ENCODE results near the gene TRAPPC4. TPM values are rescaled to one million over a fixed set of nuclear protein-coding genes. Genes with fewer than 3 reads are reported as not detected.

Gene TRAPPC4
- polyA plus RNA-seq, 1 of the 3 experiments (the other 2 are of a cell fraction) = 368 TPM

DNA sequence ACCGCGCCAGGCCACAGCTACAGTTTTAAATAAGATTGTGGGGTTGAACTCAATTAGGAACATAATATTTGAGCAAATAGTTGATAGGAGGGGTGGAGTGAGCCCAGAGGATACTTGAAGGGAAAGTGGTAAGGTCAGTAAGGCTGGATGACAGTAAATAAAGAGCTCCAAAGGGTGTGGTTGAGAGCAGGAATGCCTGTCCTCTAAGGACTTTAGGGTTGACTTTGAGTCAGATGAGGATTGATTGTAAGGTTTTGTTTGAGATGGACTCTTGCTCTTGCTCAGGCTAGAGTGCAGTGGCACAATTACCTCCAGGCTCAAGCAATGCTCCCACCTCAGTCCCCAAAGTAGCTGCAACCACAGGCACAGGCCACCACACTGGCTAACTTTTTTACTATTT, 44.6 kb upstream of the TRAPPC4 start:
- POLR2A ChIA-PET = no interaction called here
- DNase-seq = no peak

More for the DNA sequence above, 44.6 kb upstream of the TRAPPC4 start:
- no peak overlapping the region for H3K27ac ChIP-seq (ENCODE audit: low read depth in 2 of 2, low read length in 1 of 2)
- H3K4me3 ChIP-seq (ENCODE audit: low read depth in 2 of 2, low read length in 1 of 2) = no peak overlapping the region
- no peaks in the 10 kb centered on the region for H3K9me2 ChIP-seq
- no peaks in the 10 kb centered on the region for H3K4me1 ChIP-seq (ENCODE audit: control insufficient read depth in 1 of 2, insufficient read depth in 2 of 2, low read depth in 1 of 2, low read length in 1 of 2)
- H3K27me3 ChIP-seq (ENCODE audit: insufficient read depth) = no peaks in the 10 kb centered on the region; the same call in 1 of the 2 replicates
- WGBS (ENCODE audit: low lambda C conversion rate) = 94% methylated on average over 2 of the region's 2 CpGs
- no peaks in the 10 kb centered on the region for H3K79me2 ChIP-seq (ENCODE audit: insufficient read depth)
- no peaks in the 10 kb centered on the region for H4K20me1 ChIP-seq (ENCODE audit: insufficient read depth)
- no peaks in the 10 kb centered on the region for H3K36me3 ChIP-seq (replicated peaks in 1 of 2; ENCODE audit: control insufficient read depth in 1 of 2, insufficient read depth in 2 of 2, low read length in 1 of 2)
- no peaks in the 10 kb centered on the region for H3K9me3 ChIP-seq
- H2AFZ ChIP-seq (ENCODE audit: low read depth) = no peak overlapping the region
- H3K9ac ChIP-seq = no peak overlapping the region
- TF ChIP-seq, protein P1, sequence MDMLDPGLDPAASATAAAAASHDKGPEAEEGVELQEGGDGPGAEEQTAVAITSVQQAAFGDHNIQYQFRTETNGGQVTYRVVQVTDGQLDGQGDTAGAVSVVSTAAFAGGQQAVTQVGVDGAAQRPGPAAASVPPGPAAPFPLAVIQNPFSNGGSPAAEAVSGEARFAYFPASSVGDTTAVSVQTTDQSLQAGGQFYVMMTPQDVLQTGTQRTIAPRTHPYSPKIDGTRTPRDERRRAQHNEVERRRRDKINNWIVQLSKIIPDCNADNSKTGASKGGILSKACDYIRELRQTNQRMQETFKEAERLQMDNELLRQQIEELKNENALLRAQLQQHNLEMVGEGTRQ (IDR thresholded peaks at IDR 0.05; ENCODE audit: borderline replicate concordance, low read depth, low read length) = no peak
- no peak for TF ChIP-seq MEF2A (IDR thresholded peaks at IDR 0.05; ENCODE audit: borderline replicate concordance, low read depth)
- TF ChIP-seq, protein P2, sequence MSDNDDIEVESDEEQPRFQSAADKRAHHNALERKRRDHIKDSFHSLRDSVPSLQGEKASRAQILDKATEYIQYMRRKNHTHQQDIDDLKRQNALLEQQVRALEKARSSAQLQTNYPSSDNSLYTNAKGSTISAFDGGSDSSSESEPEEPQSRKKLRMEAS (IDR thresholded peaks at IDR 0.05; ENCODE audit: low read depth) = no peak
- TF ChIP-seq EP300 (IDR thresholded peaks at IDR 0.05; ENCODE audit: borderline replicate concordance in 1 of 2, low read depth in 1 of 2, low read length in 1 of 2) = no peak
- TF ChIP-seq EZH2phosphoT487 (IDR thresholded peaks at IDR 0.05; ENCODE audit: borderline replicate concordance, low read depth) = no peak
- no peak for TF ChIP-seq POLR2AphosphoS5 (IDR thresholded peaks at IDR 0.05; ENCODE audit: low read depth, low read length)
- no peak for TF ChIP-seq SMC3 (IDR thresholded peaks at IDR 0.05; ENCODE audit: low read depth, low read length)
- no peak for TF ChIP-seq YY1 (IDR thresholded peaks at IDR 0.05; ENCODE audit: low read depth)
- TF ChIP-seq SIN3A (IDR thresholded peaks at IDR 0.05; ENCODE audit: borderline replicate concordance, low read depth, low read length) = no peak
- TF ChIP-seq MXI1 (IDR thresholded peaks at IDR 0.05; ENCODE audit: low read depth, low read length) = no peak
- no peak for TF ChIP-seq TEAD4 (IDR thresholded peaks at IDR 0.05; ENCODE audit: borderline replicate concordance, insufficient read depth)
- no peak for TF ChIP-seq NRF1 (IDR thresholded peaks at IDR 0.05; ENCODE audit: low read depth, low read length)
- TF ChIP-seq FOXJ3 (CRISPR knock-in tag; IDR thresholded peaks at IDR 0.05) = no peak
- TF ChIP-seq TAF1 (IDR thresholded peaks at IDR 0.05; ENCODE audit: borderline replicate concordance, low read depth, low read length) = no peak
- TF ChIP-seq, protein P3, sequence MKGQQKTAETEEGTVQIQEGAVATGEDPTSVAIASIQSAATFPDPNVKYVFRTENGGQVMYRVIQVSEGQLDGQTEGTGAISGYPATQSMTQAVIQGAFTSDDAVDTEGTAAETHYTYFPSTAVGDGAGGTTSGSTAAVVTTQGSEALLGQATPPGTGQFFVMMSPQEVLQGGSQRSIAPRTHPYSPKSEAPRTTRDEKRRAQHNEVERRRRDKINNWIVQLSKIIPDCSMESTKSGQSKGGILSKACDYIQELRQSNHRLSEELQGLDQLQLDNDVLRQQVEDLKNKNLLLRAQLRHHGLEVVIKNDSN (IDR thresholded peaks at IDR 0.05; ENCODE audit: borderline replicate concordance, low read depth) = no peak
- no peak for TF ChIP-seq RFX5 (IDR thresholded peaks at IDR 0.05; ENCODE audit: low read length)
- TF ChIP-seq, protein P4, sequence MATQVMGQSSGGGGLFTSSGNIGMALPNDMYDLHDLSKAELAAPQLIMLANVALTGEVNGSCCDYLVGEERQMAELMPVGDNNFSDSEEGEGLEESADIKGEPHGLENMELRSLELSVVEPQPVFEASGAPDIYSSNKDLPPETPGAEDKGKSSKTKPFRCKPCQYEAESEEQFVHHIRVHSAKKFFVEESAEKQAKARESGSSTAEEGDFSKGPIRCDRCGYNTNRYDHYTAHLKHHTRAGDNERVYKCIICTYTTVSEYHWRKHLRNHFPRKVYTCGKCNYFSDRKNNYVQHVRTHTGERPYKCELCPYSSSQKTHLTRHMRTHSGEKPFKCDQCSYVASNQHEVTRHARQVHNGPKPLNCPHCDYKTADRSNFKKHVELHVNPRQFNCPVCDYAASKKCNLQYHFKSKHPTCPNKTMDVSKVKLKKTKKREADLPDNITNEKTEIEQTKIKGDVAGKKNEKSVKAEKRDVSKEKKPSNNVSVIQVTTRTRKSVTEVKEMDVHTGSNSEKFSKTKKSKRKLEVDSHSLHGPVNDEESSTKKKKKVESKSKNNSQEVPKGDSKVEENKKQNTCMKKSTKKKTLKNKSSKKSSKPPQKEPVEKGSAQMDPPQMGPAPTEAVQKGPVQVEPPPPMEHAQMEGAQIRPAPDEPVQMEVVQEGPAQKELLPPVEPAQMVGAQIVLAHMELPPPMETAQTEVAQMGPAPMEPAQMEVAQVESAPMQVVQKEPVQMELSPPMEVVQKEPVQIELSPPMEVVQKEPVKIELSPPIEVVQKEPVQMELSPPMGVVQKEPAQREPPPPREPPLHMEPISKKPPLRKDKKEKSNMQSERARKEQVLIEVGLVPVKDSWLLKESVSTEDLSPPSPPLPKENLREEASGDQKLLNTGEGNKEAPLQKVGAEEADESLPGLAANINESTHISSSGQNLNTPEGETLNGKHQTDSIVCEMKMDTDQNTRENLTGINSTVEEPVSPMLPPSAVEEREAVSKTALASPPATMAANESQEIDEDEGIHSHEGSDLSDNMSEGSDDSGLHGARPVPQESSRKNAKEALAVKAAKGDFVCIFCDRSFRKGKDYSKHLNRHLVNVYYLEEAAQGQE (IDR thresholded peaks at IDR 0.05; ENCODE audit: low read depth, low read length) = no peak
- no peak for TF ChIP-seq GATA2 (CRISPR knock-in tag; IDR thresholded peaks at IDR 0.05)
- no peak for TF ChIP-seq NFIC (IDR thresholded peaks at IDR 0.05; ENCODE audit: borderline replicate concordance)
- TF ChIP-seq GABPA (IDR thresholded peaks at IDR 0.05; ENCODE audit: low read depth) = no peak
- no peak overlapping the region for H3K4me2 ChIP-seq
- no peaks in the 10 kb centered on the region for H3F3A ChIP-seq (replicated peaks; ENCODE audit: insufficient read depth)
- CTCF ChIA-PET = interaction anchor here (1.2 to 1.4 kb wide), 2 partner anchors 17 to 44 kb away, joined by 3 to 4 read pairs; no protein-coding TSS in a partner anchor

Measured in SK-N-SH (cell line).